ENCODE data around the gene P3H1. TPM values are rescaled to one million over a fixed set of nuclear protein-coding genes. Genes with fewer than 3 reads are reported as not detected.
A peak's percentile ranks its signal among the peaks of the same experiment; 100 is the strongest.

P3H1 gene
- total RNA-seq, 2 donors from 2014 or later, result 42.9 to 47.6 TPM

DNA sequence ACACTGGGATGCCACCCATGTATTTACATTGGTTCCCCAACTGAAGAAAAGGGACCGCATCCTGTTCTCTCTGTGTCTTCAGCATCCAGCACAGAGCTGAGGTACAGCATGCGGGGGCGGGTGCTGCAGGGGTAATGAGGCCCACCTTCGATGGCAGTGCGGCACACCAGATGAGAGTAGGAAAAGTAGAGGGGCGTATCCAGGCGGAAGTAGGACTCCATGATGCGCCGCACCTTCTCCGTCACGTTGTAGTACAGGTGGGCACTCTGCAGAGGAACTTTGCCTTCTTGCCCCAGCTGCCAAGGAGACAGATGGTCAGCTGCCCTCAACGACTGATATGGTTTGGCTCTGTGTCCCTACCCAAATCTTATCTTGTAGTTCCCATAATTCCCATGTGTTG, 16.8 kb downstream of the P3H1 start:
- no peak for TF ChIP-seq CTCF (IDR thresholded peaks at IDR 0.05)
- H3K36me3 ChIP-seq, result peaks cover 64% of the 10 kb centered on the region
- H3K4me1 ChIP-seq (ENCODE audit: control insufficient read depth in 1 of 2, low read depth in 2 of 2), result no peaks in the 10 kb centered on the region
- H3K9me3 ChIP-seq, result no peaks in the 10 kb centered on the region
- DNase-seq (ENCODE audit: low spot score) (no peak), ATAC-seq (ENCODE audit: insufficient number of reproducible peaks, low FRiP score, low read depth) (no peak)
- no peaks in the 10 kb centered on the region for H3K27me3 ChIP-seq (replicated peaks; ENCODE audit: insufficient read depth)
- no peak overlapping the region for H3K4me3 ChIP-seq
- no peak overlapping the region for H3K27ac ChIP-seq

DNA sequence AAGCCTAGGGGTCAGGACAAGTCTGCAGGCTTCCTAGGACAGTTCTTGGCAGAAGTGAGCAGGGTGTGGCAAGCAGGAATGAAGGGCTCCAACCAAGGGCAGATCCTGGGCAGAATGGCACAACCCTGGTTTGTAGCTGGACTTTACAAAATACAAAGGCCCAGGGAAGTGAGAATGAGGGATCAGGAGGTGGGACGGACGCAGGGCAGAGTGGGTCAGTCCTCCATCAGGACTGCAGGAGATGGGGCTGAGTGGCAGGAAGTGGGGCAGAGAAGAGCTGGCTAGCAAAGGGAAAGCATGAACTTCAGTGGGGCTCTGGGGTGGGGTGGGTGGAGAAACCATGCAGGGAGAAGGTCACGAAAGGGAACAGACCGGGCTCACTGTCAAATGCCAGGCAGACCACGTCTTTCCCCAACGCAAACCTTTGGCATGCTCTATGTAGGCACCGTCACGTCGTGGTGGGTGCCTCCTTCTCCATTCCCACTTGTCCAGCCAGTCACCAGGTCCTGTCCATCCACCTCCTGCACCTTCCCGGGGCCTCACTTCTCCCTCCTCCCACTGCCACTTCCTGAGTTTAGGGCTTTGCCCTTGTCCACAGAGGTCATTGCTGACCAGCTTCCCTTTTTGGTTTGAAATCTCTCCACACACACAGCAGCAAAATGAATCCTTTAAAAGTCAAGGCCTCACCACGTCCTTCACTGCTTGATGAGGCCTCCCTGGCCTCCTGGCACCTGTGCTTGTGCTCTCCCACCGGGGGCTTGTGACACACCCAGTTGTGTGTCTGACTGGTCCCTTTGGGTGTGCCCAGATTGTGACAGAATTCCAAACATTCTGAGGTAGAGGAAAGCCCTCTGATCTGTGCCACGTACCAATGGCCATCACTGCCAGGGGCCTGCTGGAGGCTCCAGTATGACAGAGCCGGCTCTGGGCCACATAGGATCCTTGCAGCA, 18.1 kb downstream of the P3H1 start:
- Histone ChIP-seq H3K4me3 (no peak overlapping the region), H3K27me3 (replicated peaks; ENCODE audit: insufficient read depth) (no peaks in the 10 kb centered on the region), H3K4me1 (ENCODE audit: control insufficient read depth in 1 of 2, low read depth in 2 of 2) (no peaks in the 10 kb centered on the region), H3K27ac (no peak overlapping the region), H3K9me3 (no peaks in the 10 kb centered on the region), H3K36me3 (peaks cover 52% of the 10 kb centered on the region)
- ATAC-seq (ENCODE audit: insufficient number of reproducible peaks, low FRiP score, low read depth) (no peak), DNase-seq (ENCODE audit: low spot score) (no peak)
- TF ChIP-seq CTCF (IDR thresholded peaks at IDR 0.05), result no peak

DNA sequence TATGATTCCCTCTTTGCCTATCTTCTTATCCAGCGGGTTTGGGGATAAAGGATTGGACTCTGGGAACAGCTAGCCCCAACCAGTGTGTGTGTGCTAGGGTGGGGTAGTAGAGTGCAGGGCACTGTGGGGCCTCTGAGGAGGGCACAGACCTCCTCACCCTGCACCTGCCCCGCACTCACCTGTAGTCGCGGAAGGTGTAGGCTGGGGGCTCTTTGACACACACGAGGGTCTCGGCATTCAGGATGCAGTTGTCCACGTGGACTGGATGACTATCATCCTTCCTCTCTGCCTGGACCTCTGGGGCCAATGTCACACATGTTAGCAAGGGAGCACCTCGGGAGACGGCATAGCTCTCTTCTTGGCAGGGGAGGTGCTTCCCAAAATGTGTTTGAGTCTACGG, 18.8 kb downstream of the P3H1 start:
- Histone ChIP-seq H3K27me3 (replicated peaks; ENCODE audit: insufficient read depth) (no peaks in the 10 kb centered on the region), H3K9me3 (no peaks in the 10 kb centered on the region), H3K36me3 (peaks cover 46% of the 10 kb centered on the region), H3K27ac (no peak overlapping the region), H3K4me1 (ENCODE audit: control insufficient read depth in 1 of 2, low read depth in 2 of 2) (no peaks in the 10 kb centered on the region), H3K4me3 (no peak overlapping the region)
- DNase-seq (ENCODE audit: low spot score) (no peak), ATAC-seq (ENCODE audit: insufficient number of reproducible peaks, low FRiP score, low read depth) (no peak)
- no peak for TF ChIP-seq CTCF (IDR thresholded peaks at IDR 0.05)

- Histone ChIP-seq H3K27me3 (replicated peaks; ENCODE audit: insufficient read depth) (no peaks in the 10 kb centered on the region), H3K27ac (no peak overlapping the region), H3K9me3 (no peaks in the 10 kb centered on the region), H3K4me3 (no peak overlapping the region), H3K4me1 (ENCODE audit: control insufficient read depth in 1 of 2, low read depth in 2 of 2) (no peaks in the 10 kb centered on the region), H3K36me3 (peaks cover 39% of the 10 kb centered on the region)
- DNase-seq (ENCODE audit: low spot score), result no peak
- no peak for ATAC-seq (ENCODE audit: insufficient number of reproducible peaks, low FRiP score, low read depth)
- peak; percentile 35 for TF ChIP-seq CTCF (IDR thresholded peaks at IDR 0.05)
Observed at GRCh38 chr1:42747125-42747524, 19.7 kb downstream of the P3H1 start.

DNA sequence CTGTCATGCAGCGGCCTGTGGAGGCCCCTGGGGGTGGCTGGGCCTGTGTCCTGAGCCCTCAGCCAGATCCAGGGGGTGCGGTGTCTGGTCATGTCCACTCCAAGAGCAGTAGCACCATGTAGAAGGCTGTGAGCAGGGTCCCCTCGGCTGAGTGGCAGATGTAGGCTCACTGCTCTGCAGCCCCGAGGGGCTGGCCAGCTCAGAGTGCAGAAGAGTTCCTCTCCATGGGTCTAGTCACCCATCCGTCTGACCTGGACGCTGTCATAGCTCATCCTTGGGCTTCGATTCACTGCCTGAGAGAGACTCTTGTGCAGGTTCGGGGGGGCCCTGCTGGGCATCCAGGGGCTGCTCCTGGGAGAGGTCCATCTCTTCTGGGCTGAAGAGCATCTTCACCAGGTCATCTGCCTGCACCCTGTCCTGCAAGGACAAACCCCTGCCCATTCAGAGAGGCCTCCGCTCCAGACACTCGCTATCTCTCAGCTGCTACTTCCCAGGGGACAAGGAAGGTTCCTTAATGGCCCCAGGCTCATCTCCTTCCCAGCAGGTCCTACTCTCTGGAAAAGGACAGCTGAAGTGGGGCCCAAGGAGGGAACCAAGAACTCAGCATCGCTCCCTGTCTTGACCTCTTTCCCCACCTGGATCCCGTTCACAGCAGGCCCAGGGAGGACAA, 20.3 kb downstream of the P3H1 start:
- no peak for TF ChIP-seq CTCF (IDR thresholded peaks at IDR 0.05)
- H3K4me3 ChIP-seq, result no peak overlapping the region
- DNase-seq (ENCODE audit: low spot score), result no peak
- no peak overlapping the region for H3K27ac ChIP-seq
- no peak for ATAC-seq (ENCODE audit: insufficient number of reproducible peaks, low FRiP score, low read depth)
- no peaks in the 10 kb centered on the region for H3K4me1 ChIP-seq (ENCODE audit: control insufficient read depth in 1 of 2, low read depth in 2 of 2)
- H3K36me3 ChIP-seq, result peaks cover 33% of the 10 kb centered on the region
- no peaks in the 10 kb centered on the region for H3K9me3 ChIP-seq
- no peaks in the 10 kb centered on the region for H3K27me3 ChIP-seq (replicated peaks; ENCODE audit: insufficient read depth)

Measured in thoracic aorta (tissue), 2 donors.